ENCODE data around the gene AVP.

Gene AVP

GRCh38 chr20:3047486-3048419, 36.8 kb downstream of the AVP start:
- DNase-seq = no peak

GRCh38 chr20:3046677-3047462, 37.7 kb downstream of the AVP start:
- peak; percentile 70 for DNase-seq

- peak; percentile 92 for DNase-seq
Measured at GRCh38 chr20:3045816-3046676, 38.5 kb downstream of the AVP start, which contains the start of gene MRPS26. MRPS26 (plus strand) TSS chr20:3046052; CDS start chr20:3046069, 17 bp downstream.

GRCh38 chr20:3045042-3045815, 39.3 kb downstream of the AVP start:
- peak; percentile 86 for DNase-seq

- DNase-seq = no peak
Measured at GRCh38 chr20:3044336-3044965, 40.1 kb downstream of the AVP start.

- DNase-seq = no peak
Measured at GRCh38 chr20:3043322-3043721, 41.2 kb downstream of the AVP start, which contains the start of gene GNRH2. GNRH2 (plus strand) TSS chr20:3043622; CDS start chr20:3044415, 793 bp downstream.

- no peak for DNase-seq
Measured at GRCh38 chr20:3042625-3043024, 41.9 kb downstream of the AVP start.

GRCh38 chr20:3041854-3042409, 42.6 kb downstream of the AVP start:
- no peak for DNase-seq

- no peak for DNase-seq
Measured at GRCh38 chr20:3040086-3040485, 44.4 kb downstream of the AVP start.

GRCh38 chr20:3039426-3039825, 45.1 kb downstream of the AVP start:
- no peak for DNase-seq

- no peak for DNase-seq
Measured at GRCh38 chr20:3038454-3038853, 46.1 kb downstream of the AVP start.

- no peak for DNase-seq
Measured at GRCh38 chr20:3037654-3038053, 46.9 kb downstream of the AVP start.

GRCh38 chr20:3032624-3033023, 51.9 kb downstream of the AVP start:
- DNase-seq = no peak
